IPS-20b (cell line): ENCODE measurements around the gene YY1.

Experiments
- H3K27ac ChIP-seq: one replicate; pipeline ENCODE4 v1.5.1; 2013; ENCODE audit warnings: low read length
- H3K27me3 ChIP-seq: 2 replicates; pipeline ENCODE4 v1.6.1; 2013; ENCODE audit warnings: mild to moderate bottlenecking, low read length, inconsistent platforms; ENCODE audit not compliant: insufficient read depth
- H3K36me3 ChIP-seq: 2 replicates; pipeline ENCODE4 v1.6.1; 2013; ENCODE audit warnings: low read depth, mild to moderate bottlenecking, inconsistent platforms, low read length, moderate library complexity; ENCODE audit not compliant: insufficient read depth
- H3K4me1 ChIP-seq: 2 replicates; pipeline ENCODE4 v1.6.1; 2013; ENCODE audit warnings: mild to moderate bottlenecking, control low read depth, inconsistent platforms, low read length, moderate library complexity; ENCODE audit not compliant: insufficient read depth
- H3K4me3 ChIP-seq: 2 replicates; pipeline ENCODE4 v1.5.1; 2013; ENCODE audit warnings: mild to moderate bottlenecking, low read length, inconsistent platforms
- H3K9ac ChIP-seq: 2 replicates; pipeline ENCODE4 v1.6.1; 2013; ENCODE audit warnings: low read depth, mild to moderate bottlenecking, inconsistent platforms, low read length, moderate library complexity
- H3K9me3 ChIP-seq: 2 replicates; pipeline ENCODE4 v1.6.1; 2013; ENCODE audit warnings: mild to moderate bottlenecking, low read depth, low read length, inconsistent platforms; ENCODE audit not compliant: insufficient read depth

The YY1 gene

DNA sequence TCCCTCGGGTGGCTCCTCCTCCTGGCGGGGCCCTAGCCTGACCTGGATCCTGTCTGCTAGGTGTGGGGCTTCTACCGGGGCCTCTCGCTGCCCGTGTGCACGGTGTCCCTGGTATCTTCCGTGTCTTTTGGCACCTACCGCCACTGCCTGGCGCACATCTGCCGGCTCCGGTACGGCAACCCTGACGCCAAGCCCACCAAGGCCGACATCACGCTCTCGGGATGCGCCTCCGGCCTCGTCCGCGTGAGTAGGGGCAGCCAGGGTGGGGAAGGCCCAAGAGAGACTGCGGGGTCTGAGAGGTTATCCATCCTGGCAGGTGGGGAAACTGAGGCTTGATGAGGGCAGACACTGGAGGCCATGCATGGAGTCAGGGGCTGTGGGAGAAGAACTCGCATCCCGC, 88.2 kb downstream of the YY1 start:
- no peak overlapping the region for H3K4me3 ChIP-seq
- H3K9ac ChIP-seq, result no peak overlapping the region
- no peak overlapping the region for H3K27ac ChIP-seq
- H3K27me3 ChIP-seq, result no peaks in the 10 kb centered on the region
- H3K4me1 ChIP-seq, result no peaks in the 10 kb centered on the region
- no peaks in the 10 kb centered on the region for H3K9me3 ChIP-seq
- no peaks in the 10 kb centered on the region for H3K36me3 ChIP-seq

DNA sequence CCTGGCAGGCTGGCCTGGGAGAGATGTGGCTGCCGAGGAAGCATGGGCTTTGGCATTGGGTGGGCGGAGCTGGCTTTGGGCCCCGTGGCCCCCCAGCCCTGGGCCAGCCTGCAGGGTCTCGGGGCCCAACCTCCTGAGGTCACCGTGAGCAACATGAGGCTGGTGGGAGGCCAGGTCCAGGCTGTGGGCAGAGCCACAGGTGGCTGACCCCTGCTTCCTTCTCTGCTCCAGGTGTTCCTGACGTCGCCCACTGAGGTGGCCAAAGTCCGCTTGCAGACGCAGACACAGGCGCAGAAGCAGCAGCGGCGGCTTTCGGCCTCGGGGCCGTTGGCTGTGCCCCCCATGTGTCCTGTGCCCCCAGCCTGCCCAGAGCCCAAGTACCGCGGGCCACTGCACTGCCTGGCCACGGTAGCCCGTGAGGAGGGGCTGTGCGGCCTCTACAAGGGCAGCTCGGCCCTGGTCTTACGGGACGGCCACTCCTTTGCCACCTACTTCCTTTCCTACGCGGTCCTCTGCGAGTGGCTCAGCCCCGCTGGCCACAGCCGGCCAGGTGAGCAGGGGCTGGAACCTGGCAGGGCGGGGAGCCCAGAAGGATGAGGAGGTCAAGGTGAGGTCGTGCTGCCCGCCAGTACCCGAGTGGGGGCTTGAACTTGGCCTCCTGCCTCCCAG, 89.7 kb downstream of the YY1 start:
- Histone ChIP-seq H3K9ac (no peak overlapping the region), H3K36me3 (no peaks in the 10 kb centered on the region), H3K9me3 (no peaks in the 10 kb centered on the region), H3K4me3 (no peak overlapping the region), H3K27me3 (no peaks in the 10 kb centered on the region), H3K27ac (no peak overlapping the region), H3K4me1 (no peaks in the 10 kb centered on the region)

DNA sequence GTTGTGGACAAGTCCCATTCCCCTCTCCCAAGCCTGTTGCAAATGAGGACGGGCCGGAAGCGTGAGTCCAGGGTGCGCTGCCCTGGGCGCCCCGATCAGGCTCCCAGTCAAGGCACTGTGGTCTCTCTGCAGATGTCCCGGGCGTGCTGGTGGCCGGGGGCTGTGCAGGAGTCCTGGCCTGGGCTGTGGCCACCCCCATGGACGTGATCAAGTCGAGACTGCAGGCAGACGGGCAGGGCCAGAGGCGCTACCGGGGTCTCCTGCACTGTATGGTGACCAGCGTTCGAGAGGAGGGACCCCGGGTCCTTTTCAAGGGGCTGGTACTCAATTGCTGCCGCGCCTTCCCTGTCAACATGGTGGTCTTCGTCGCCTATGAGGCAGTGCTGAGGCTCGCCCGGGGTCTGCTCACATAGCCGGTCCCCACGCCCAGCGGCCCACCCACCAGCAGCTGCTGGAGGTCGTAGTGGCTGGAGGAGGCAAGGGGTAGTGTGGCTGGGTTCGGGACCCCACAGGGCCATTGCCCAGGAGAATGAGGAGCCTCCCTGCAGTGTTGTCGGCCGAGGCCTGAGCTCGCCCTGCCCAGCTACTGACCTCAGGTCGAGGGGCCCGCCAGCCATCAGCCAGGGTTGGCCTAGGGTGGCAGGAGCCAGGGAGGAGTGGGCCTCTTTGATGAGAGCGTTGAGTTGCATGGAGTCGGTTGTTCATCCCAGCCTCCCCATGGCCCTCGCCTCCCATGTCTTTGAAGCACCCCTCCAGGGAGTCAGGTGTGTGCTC, 90.5 kb downstream of the YY1 start:
- Histone ChIP-seq H3K27me3 (no peaks in the 10 kb centered on the region), H3K9ac (no peak overlapping the region), H3K36me3 (peaks cover 7% of the 10 kb centered on the region), H3K27ac (no peak overlapping the region), H3K4me3 (no peak overlapping the region), H3K9me3 (no peaks in the 10 kb centered on the region), H3K4me1 (no peaks in the 10 kb centered on the region)

DNA sequence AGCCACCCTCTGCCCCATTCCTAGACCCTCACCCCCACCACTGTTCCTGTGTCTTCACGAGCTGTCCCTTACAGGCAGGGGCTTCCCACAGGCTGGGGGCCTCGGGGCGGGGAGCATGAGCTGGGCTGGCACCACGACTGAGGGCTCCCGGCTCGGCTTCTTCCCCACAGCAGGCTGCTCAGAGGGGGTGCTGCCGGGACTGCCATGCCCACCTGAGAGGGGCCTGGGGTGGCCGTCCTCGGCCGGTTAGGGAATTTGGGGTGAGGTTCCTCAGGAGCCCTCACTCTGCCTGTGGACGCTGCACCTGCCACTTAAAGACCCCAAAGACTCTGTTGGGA, 91.0 kb downstream of the YY1 start:
- Histone ChIP-seq H3K4me3 (no peak overlapping the region), H3K9ac (no peak overlapping the region), H3K36me3 (peaks cover 13% of the 10 kb centered on the region), H3K27ac (no peak overlapping the region), H3K27me3 (no peaks in the 10 kb centered on the region), H3K9me3 (no peaks in the 10 kb centered on the region), H3K4me1 (no peaks in the 10 kb centered on the region)

DNA sequence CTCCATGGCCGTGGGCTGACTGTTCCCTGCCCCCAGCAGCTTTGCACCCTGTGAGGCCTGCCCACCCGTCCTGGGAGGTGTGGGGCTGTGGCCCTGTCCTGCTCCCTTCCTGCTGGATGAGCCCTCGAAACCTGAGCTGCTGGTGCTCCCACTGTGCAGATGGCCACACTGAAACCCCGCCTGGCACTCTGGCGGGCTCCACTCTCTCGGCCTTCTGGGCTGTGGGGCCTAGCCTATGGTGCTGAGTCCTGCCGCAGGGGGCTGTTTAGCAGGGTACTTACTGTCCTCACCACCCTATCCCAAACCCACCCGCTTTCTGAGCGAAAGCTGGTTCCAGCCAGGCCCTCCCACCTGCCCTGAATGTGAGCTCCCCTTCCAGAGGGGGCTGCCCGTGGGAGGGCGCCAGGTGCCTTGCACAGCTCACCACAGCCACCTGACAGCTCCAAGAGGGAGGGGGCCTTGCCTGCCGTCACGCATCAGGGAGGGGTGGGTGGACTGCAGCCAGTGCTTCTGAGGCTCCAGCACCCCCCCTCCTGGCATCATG, 91.5 kb downstream of the YY1 start:
- Histone ChIP-seq H3K27ac (no peak overlapping the region), H3K4me3 (no peak overlapping the region), H3K27me3 (no peaks in the 10 kb centered on the region), H3K9ac (no peak overlapping the region), H3K4me1 (no peaks in the 10 kb centered on the region), H3K36me3 (peaks cover 14% of the 10 kb centered on the region), H3K9me3 (no peaks in the 10 kb centered on the region)

DNA sequence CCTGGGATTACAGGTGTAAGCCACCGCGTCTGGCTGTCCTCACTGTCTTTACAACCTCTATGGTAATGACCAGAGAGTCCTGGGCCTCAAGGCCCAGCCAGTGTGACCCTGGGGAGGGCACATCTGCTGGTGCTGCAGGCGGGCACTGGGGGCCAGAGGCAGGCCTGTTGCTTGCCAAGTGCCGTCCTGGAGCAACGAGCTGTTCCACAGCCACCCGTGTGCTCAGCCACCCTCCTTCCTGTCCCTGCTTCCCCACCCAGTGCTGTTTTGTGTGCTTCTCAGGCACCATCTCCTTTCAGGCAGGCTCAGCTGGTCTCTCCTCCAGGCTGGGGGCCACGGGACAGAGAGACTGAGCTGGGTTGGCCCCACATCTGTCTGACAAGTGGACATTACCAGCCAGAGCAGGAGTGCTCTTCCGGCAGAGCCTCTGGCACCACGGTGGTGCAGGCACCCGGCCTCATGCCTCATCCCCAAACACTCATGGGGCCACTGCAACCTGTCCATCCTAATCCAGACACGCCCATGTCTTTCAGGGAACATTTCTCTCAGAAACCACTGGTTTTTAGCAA, 93.2 kb downstream of the YY1 start:
- Histone ChIP-seq H3K9ac (no peak overlapping the region), H3K9me3 (no peaks in the 10 kb centered on the region), H3K27me3 (no peaks in the 10 kb centered on the region), H3K4me3 (no peak overlapping the region), H3K4me1 (no peaks in the 10 kb centered on the region), H3K36me3 (peaks cover 29% of the 10 kb centered on the region), H3K27ac (no peak overlapping the region)
